OCI-LY7 (cell line): ENCODE data around the gene WIPF1. TPM values are rescaled to one million over a fixed set of nuclear protein-coding genes. Genes with fewer than 3 reads are reported as not detected.

Experiments used
- Bru-seq: library from RNA; stranded (reverse); fragments of 400-500 nt; gene quantifications from one replicate; lab custom pipeline; 2021; lab: Mats Ljungman, UMichigan
- BruChase-seq, 2 experiments: library from RNA; stranded (reverse); fragments of 400-500 nt; gene quantifications; one replicate each; lab custom pipeline; 2021; lab: Mats Ljungman, UMichigan
- BruUV-seq: library from RNA; stranded (reverse); fragments of 400-500 nt; replicated peaks from 2 replicates; lab custom pipeline; 2021; lab: Mats Ljungman, UMichigan
- CTCF ChIA-PET: fragments of 300-600 bp; sonication (Branson Sonifier 250); formaldehyde crosslinking; loops from one replicate; lab custom pipeline; 2022; ENCODE audit warnings: antibody characterized with exemption; ENCODE audit not compliant: unreplicated experiment; lab: Charles Lee
- POLR2A ChIA-PET: fragments of 300-600 bp; sonication (Branson Sonifier 250); formaldehyde crosslinking; loops from one replicate; lab custom pipeline; 2022; ENCODE audit warnings: antibody characterized with exemption; lab: Charles Lee
- DNase-seq: peaks from one replicate; pipeline ENCODE4 v3.0.0-alpha.2; 2015; ENCODE audit warnings: low spot score
- H2AFZ ChIP-seq: fragments of 200-600 bp; sonication (generic), shearing (Covaris generic); 2 replicates; pipeline ENCODE4 v1.6.1; 2014; ENCODE audit warnings: mild to moderate bottlenecking, antibody characterized with exemption, low read length, moderate library complexity
- H3K27ac ChIP-seq: fragments of 200-600 bp; sonication (generic); 2 replicates; pipeline ENCODE4 v1.5.1; 2014; ENCODE audit warnings: mixed run types, low read depth, mild to moderate bottlenecking, moderate library complexity, low read length, inconsistent platforms; ENCODE audit not compliant: poor library complexity, severe bottlenecking
- H3K36me3 ChIP-seq: fragments of 200-600 bp; sonication (generic); 2 replicates; pipeline ENCODE4 v1.6.1; 2014; ENCODE audit warnings: mild to moderate bottlenecking, antibody characterized with exemption, low read length, moderate library complexity, mixed read lengths; ENCODE audit not compliant: insufficient read depth
- H3K4me1 ChIP-seq: fragments of 200-600 bp; sonication (generic); 2 replicates; pipeline ENCODE4 v1.5.1; 2014; ENCODE audit warnings: mild to moderate bottlenecking, low read length; ENCODE audit not compliant: insufficient read depth, poor library complexity, severe bottlenecking
- H3K4me2 ChIP-seq: fragments of 200-600 bp; sonication (generic); 2 replicates; pipeline ENCODE4 v1.6.1; 2014; ENCODE audit warnings: mild to moderate bottlenecking, low read length
- H3K4me3 ChIP-seq: fragments of 200-600 bp; sonication (generic); 2 replicates; pipeline ENCODE4 v1.5.1; 2014; ENCODE audit warnings: mild to moderate bottlenecking, low read depth, low read length; ENCODE audit not compliant: poor library complexity, severe bottlenecking
- H3K79me2 ChIP-seq: fragments of 200-600 bp; sonication (generic); 2 replicates; pipeline ENCODE4 v1.6.1; 2016; ENCODE audit warnings: low read depth, mild to moderate bottlenecking, low read length, moderate library complexity, mixed read lengths; ENCODE audit not compliant: insufficient read depth
- H3K9me2 ChIP-seq: fragments of 200-600 bp; sonication (generic); 2 replicates; pipeline ENCODE4 v1.6.1; 2016; ENCODE audit warnings: mild to moderate bottlenecking, low read length, mixed read lengths; ENCODE audit not compliant: insufficient read depth
- H3K9me3 ChIP-seq: fragments of 200-600 bp; sonication (generic); 2 replicates; pipeline ENCODE4 v1.6.1; 2014; ENCODE audit warnings: mild to moderate bottlenecking, mixed run types, low read length, mixed read lengths
- H4K20me1 ChIP-seq: fragments of 200-600 bp; sonication (generic); 2 replicates; pipeline ENCODE4 v1.6.1; 2014; ENCODE audit warnings: mild to moderate bottlenecking, antibody characterized with exemption, low read length, moderate library complexity, mixed read lengths; ENCODE audit not compliant: insufficient read depth
- EZH2phosphoT487 ChIP-seq: fragments of 200-600 bp; sonication (generic); IDR thresholded peaks from 2 replicates; pipeline ENCODE4 v1.6.1; 2018; ENCODE audit warnings: low read depth, borderline replicate concordance, mild to moderate bottlenecking, mixed run types, antibody characterized with exemption, low read length, moderate library complexity, mixed read lengths
- intact Hi-C: fragments of 100-400 bp; cut with micrococcal nuclease; formaldehyde crosslinking; loops from one replicate; pipeline ENCODE4 v1.10.0; 2022; ENCODE audit not compliant: unreplicated experiment
- long read RNA-seq: library from polyadenylated mRNA; stranded (forward); transcript quantifications from one replicate; pipeline ENCODE4 v2.0.0, GENCODE V29; 2022
- total RNA-seq, 2 experiments: library from RNA; depleted of rRNA in 1 of 2; stranded (reverse); fragments of >200 nt in 1 of 2; shearing (Covaris generic) in 1 of 2; gene quantifications; 2 replicates each; pipeline ENCODE4 v1.2.3, GENCODE V29; 2014 to 2022
- TF ChIP-seq, protein P1 (sequence below): fragments of 200-600 bp; sonication (generic); conservative IDR thresholded peaks from 2 replicates; pipeline ENCODE4 v1.5.1; 2014; ENCODE audit warnings: mild to moderate bottlenecking, antibody characterized with exemption, low read length, moderate library complexity, mixed read lengths

Gene WIPF1, protein sequence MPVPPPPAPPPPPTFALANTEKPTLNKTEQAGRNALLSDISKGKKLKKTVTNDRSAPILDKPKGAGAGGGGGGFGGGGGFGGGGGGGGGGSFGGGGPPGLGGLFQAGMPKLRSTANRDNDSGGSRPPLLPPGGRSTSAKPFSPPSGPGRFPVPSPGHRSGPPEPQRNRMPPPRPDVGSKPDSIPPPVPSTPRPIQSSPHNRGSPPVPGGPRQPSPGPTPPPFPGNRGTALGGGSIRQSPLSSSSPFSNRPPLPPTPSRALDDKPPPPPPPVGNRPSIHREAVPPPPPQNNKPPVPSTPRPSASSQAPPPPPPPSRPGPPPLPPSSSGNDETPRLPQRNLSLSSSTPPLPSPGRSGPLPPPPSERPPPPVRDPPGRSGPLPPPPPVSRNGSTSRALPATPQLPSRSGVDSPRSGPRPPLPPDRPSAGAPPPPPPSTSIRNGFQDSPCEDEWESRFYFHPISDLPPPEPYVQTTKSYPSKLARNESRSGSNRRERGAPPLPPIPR
- total RNA-seq (2014; rRNA removed; shearing (Covaris generic)) (22.7 and 27.1 TPM in 2 replicates), total RNA-seq (2022) (183 and 192 TPM in 2 replicates), Bru-seq, nascent RNA (percentile 89 among the genes with signal in this experiment), BruChase-seq, experiment 1, labeled RNA remaining after a 6-hour chase (percentile 91 among the genes with signal in this experiment), BruChase-seq, experiment 2, labeled RNA remaining after a 2-hour chase (percentile 87 among the genes with signal in this experiment)
- long read RNA-seq, full-length matches to known transcripts = 19 of 211 reads
- long read RNA-seq, partial matches to known transcripts = 143 of 211 reads
- long read RNA-seq, other reads (novel, unspliced or antisense) = 49 of 211 reads

DNA sequence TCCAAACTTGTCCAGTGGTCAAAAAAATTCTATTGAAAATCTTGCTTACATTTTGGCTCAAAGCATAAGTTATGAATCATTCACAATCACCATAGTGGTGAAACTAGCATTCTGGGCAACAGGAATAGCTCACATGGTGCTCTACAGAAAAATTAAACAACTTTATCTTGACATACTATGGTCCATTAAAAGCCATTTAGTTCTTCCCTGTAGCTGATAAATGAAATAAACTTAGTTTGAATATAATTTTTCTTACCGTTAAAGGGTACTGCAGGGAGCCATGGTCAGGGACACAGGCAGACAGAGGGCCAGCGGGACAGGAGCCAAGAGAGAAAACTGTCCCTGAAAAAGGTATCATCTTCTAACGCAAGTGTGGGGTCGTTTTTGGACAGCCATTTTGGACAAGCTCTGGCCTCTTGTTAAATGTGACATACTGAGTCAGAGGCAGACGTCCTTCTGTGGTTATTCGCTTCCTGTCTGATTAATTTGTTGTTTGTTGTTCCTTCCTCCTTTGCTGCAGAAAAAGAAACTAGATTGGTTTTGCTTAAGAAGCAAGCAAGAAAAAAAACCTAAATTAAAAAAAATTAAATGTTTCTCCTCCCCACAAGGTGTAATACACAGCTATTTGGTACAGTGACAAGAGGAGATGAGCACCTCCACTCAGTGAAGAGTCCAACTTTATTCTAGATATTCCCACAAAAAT is at the start of gene WIPF1:
Gene WIPF1 (minus strand): TSS at position 460 of the 703 bp plus-strand sequence. CDS start 12,231 bp downstream, outside the sequence.
- intact Hi-C loops = loop anchor here (2.0 to 5.0 kb wide), 4 partner anchors 61 to 1245 kb away; partner anchors contain the start of gene CDCA7
- H2AFZ ChIP-seq = peak within 1 kb of the TSS; percentile 68; the same call in 1 of the 2 replicates
- H4K20me1 ChIP-seq = no peaks in the 10 kb centered on the region
- peaks cover 12% of the 10 kb centered on the region; the same call in 1 of the 2 replicates for H3K36me3 ChIP-seq
- ChIA-PET CTCF (interaction anchor here (0.6 to 1.7 kb wide), 3 partner anchors 20 to 1548 kb away, joined by 4 to 5 read pairs (median 4); no protein-coding TSS in a partner anchor), POLR2A (interaction anchor here (0.6 to 10.2 kb wide), 9 partner anchors 13 to 993 kb away, joined by 3 to 185 read pairs (median 6); partner anchors contain the start of gene GPR155)
- peaks cover 61% of the 10 kb centered on the region for H3K79me2 ChIP-seq
- H3K4me1 ChIP-seq = peaks cover 69% of the 10 kb centered on the region
- H3K9me3 ChIP-seq = peaks cover 11% of the 10 kb centered on the region; the same call in 1 of the 2 replicates
- TSS peak; percentile 79 for BruUV-seq
- peak within 1 kb of the TSS; percentile 81 for H3K4me2 ChIP-seq
- H3K9me2 ChIP-seq = no peaks in the 10 kb centered on the region
- peak within 1 kb of the TSS; percentile 79 for H3K4me3 ChIP-seq
- TF ChIP-seq, protein P1, sequence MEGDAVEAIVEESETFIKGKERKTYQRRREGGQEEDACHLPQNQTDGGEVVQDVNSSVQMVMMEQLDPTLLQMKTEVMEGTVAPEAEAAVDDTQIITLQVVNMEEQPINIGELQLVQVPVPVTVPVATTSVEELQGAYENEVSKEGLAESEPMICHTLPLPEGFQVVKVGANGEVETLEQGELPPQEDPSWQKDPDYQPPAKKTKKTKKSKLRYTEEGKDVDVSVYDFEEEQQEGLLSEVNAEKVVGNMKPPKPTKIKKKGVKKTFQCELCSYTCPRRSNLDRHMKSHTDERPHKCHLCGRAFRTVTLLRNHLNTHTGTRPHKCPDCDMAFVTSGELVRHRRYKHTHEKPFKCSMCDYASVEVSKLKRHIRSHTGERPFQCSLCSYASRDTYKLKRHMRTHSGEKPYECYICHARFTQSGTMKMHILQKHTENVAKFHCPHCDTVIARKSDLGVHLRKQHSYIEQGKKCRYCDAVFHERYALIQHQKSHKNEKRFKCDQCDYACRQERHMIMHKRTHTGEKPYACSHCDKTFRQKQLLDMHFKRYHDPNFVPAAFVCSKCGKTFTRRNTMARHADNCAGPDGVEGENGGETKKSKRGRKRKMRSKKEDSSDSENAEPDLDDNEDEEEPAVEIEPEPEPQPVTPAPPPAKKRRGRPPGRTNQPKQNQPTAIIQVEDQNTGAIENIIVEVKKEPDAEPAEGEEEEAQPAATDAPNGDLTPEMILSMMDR = no peak
- no peak for TF ChIP-seq EZH2phosphoT487
- peak within 1 kb of the TSS; percentile 94 for H3K27ac ChIP-seq
- DNase-seq = peak; percentile 84

DNA sequence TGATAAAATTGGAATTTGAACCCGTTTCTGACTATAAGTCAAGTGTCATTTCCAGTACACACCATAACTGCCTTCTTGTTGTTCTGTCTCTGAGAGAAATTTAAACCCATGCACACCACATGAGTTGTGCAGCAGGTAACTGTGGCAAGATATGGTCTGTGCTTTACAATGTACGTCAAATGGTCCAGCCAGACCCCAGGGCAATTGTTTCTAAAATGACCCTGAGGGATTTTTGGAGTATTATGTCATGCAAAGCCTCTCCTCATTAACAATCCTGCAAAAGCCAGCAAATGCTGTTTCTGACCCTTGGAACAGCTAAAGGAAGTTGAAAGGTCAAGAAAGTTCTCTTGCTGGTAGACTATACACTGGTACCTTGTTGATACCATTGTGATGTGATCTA is 47.7 kb upstream of the WIPF1 start:
- Histone ChIP-seq H3K36me3 (no peaks in the 10 kb centered on the region), H2AFZ (no peak overlapping the region), H3K9me3 (no peaks in the 10 kb centered on the region), H4K20me1 (no peaks in the 10 kb centered on the region), H3K4me3 (no peak overlapping the region), H3K79me2 (no peaks in the 10 kb centered on the region), H3K27ac (no peak overlapping the region), H3K9me2 (no peaks in the 10 kb centered on the region), H3K4me2 (no peak overlapping the region), H3K4me1 (no peaks in the 10 kb centered on the region)
- POLR2A ChIA-PET = no interaction called here
- intact Hi-C loops = no loop called here
- TF ChIP-seq, protein P1 = no peak
- TF ChIP-seq EZH2phosphoT487 = no peak
- no peak for DNase-seq
- CTCF ChIA-PET = no interaction called here
- BruUV-seq = no TSS peak
